Thymus (tissue), 11 donors: ENCODE measurements around the gene NFKBIL1. TPM values are rescaled to one million over a fixed set of nuclear protein-coding genes. Genes with fewer than 3 reads are reported as not detected.

Experiments used
- DNase-seq, 9 donors: peaks; one replicate each; pipeline ENCODE4 v3.0.0-alpha.2; 2013; ENCODE audit warnings: low spot score in 9 of 9, low read depth in 6 of 9, missing footprints in 1 of 9
- H3K27ac ChIP-seq, 2 donors: one replicate each; pipeline ENCODE4 v1.5.1; 2013; ENCODE audit warnings: control low read depth in 1 of 2, low read depth in 1 of 2, low read length in 1 of 2, mild to moderate bottlenecking in 1 of 2, moderate library complexity in 1 of 2
- H3K27me3 ChIP-seq, 2 donors: one replicate each; pipeline ENCODE4 v1.5.1; 2013; ENCODE audit warnings: low read length in 1 of 2; ENCODE audit not compliant: control insufficient read depth in 2 of 2, insufficient read depth in 1 of 2
- H3K36me3 ChIP-seq, 2 donors: one replicate each; pipeline ENCODE4 v1.5.1; 2013; ENCODE audit warnings: low read length in 1 of 2, mild to moderate bottlenecking in 1 of 2, moderate library complexity in 1 of 2; ENCODE audit not compliant: control insufficient read depth in 2 of 2, insufficient read depth in 2 of 2
- H3K4me1 ChIP-seq, 2 donors: one replicate each; pipeline ENCODE4 v1.5.1; 2013; ENCODE audit warnings: low read length in 2 of 2; ENCODE audit not compliant: control insufficient read depth in 2 of 2, insufficient read depth in 2 of 2
- H3K4me3 ChIP-seq, 2 donors: one replicate each; pipeline ENCODE4 v1.5.1; 2013; ENCODE audit warnings: low read length in 2 of 2, control low read depth in 1 of 2, mild to moderate bottlenecking in 1 of 2
- H3K9me3 ChIP-seq, 2 donors: one replicate each; pipeline ENCODE4 v1.5.1; 2013; ENCODE audit warnings: low read length in 1 of 2, mild to moderate bottlenecking in 1 of 2; ENCODE audit not compliant: control insufficient read depth in 2 of 2, insufficient read depth in 1 of 2
- WGBS: extraction: QIAGEN DNeasy Blood & Tissue Kit; methylation state at CpG from one replicate; pipeline ENCODE4 v1.1.7; 2013; 5-methylcytosine and 5-hydroxymethylcytosine counted together
- polyA plus RNA-seq: library from polyadenylated mRNA; stranded (reverse); fragments of 200-250 nt; gene quantifications from one replicate; pipeline ENCODE4 v1.2.3, GENCODE V29; 2013
- total RNA-seq: library from RNA; stranded (reverse); fragments of 120-200 nt; gene quantifications from one replicate; pipeline ENCODE4 v1.2.4, GENCODE V29; 2013
- donor health status: healthy.

NFKBIL1 gene
- total and polyA plus RNA-seq, 2 donors = 15.4 to 23.6 TPM

GRCh38 chr6:31532644-31533454 is 14.6 kb upstream of the NFKBIL1 start:
- Histone ChIP-seq H3K27me3 (no peaks in the 10 kb centered on the region), H3K4me1 (no peaks in the 10 kb centered on the region), H3K9me3 (no peaks in the 10 kb centered on the region), H3K4me3 (no peak overlapping the region), H3K36me3 (peaks cover 76 to 92% of the 10 kb centered on the region in 2 donors), H3K27ac (no peak overlapping the region)
- no peak for DNase-seq
- WGBS = 96% methylated on average over 9 of the region's 9 CpGs

- Histone ChIP-seq H3K4me1 (peaks cover 0 to 2% of the 10 kb centered on the region in 2 donors), H3K27ac (no peak overlapping the region), H3K27me3 (no peaks in the 10 kb centered on the region), H3K36me3 (peaks cover 82 to 96% of the 10 kb centered on the region in 2 donors), H3K9me3 (no peaks in the 10 kb centered on the region), H3K4me3 (no peak overlapping the region)
- whole genome bisulfite sequencing = 96% methylated on average over 1 of the region's 1 CpG
- no peak for DNase-seq
Measured at GRCh38 chr6:31533455-31533841, 14.0 kb upstream of the NFKBIL1 start.

GRCh38 chr6:31534011-31534410 is 13.4 kb upstream of the NFKBIL1 start:
- Histone ChIP-seq H3K36me3 (peaks cover 87 to 98% of the 10 kb centered on the region in 2 donors), H3K27ac (no peak overlapping the region), H3K9me3 (no peaks in the 10 kb centered on the region), H3K27me3 (no peaks in the 10 kb centered on the region), H3K4me1 (peaks cover 5 to 6% of the 10 kb centered on the region in 2 donors), H3K4me3 (no peak overlapping the region)
- 96% methylated on average over 6 of the region's 6 CpGs for WGBS
- DNase-seq = no peak

- no peaks in the 10 kb centered on the region for H3K9me3 ChIP-seq
- no peaks in the 10 kb centered on the region for H3K27me3 ChIP-seq
- H3K36me3 ChIP-seq = peaks cover 89 to 99% of the 10 kb centered on the region in 2 donors
- DNase-seq = no peak
- H3K4me3 ChIP-seq = no peak overlapping the region
- 94% methylated on average over 24 of the region's 24 CpGs for WGBS
- H3K27ac ChIP-seq = no peak overlapping the region
- H3K4me1 ChIP-seq = peaks cover 10 to 11% of the 10 kb centered on the region in 2 donors
Measured at GRCh38 chr6:31534521-31535040, 12.8 kb upstream of the NFKBIL1 start.

GRCh38 chr6:31535538-31536324 is 11.7 kb upstream of the NFKBIL1 start:
- no peaks in the 10 kb centered on the region for H3K9me3 ChIP-seq
- peaks cover 85 to 100% of the 10 kb centered on the region in 2 donors for H3K36me3 ChIP-seq
- no peak overlapping the region for H3K27ac ChIP-seq
- 48% methylated on average over 2 of the region's 2 CpGs for WGBS
- no peak overlapping the region for H3K4me3 ChIP-seq
- peaks cover 20 to 23% of the 10 kb centered on the region in 2 donors for H3K4me1 ChIP-seq
- DNase-seq = no peak
- no peaks in the 10 kb centered on the region for H3K27me3 ChIP-seq

GRCh38 chr6:31538805-31539400 is 8.5 kb upstream of the NFKBIL1 start:
- Histone ChIP-seq H3K36me3 (peaks cover 55 to 68% of the 10 kb centered on the region in 2 donors), H3K4me3 (no peak overlapping the region), H3K9me3 (no peaks in the 10 kb centered on the region), H3K4me1 (peaks cover 26 to 30% of the 10 kb centered on the region in 2 donors), H3K27me3 (no peaks in the 10 kb centered on the region), H3K27ac (no peak overlapping the region)
- WGBS = 81% methylated on average over 6 of the region's 6 CpGs
- no peak for DNase-seq

GRCh38 chr6:31540640-31541039 is 6.8 kb upstream of the NFKBIL1 start:
- DNase-seq = no peak
- WGBS = 25% methylated on average over 4 of the region's 4 CpGs
- Histone ChIP-seq H3K4me1 (peaks cover 26 to 30% of the 10 kb centered on the region in 2 donors), H3K27me3 (no peaks in the 10 kb centered on the region), H3K27ac (peak overlapping the region in 1 of 2 donors; percentile 92), H3K36me3 (peaks cover 37 to 50% of the 10 kb centered on the region in 2 donors), H3K9me3 (no peaks in the 10 kb centered on the region), H3K4me3 (peak overlapping the region; percentile 49 to 67)

- H3K9me3 ChIP-seq = no peaks in the 10 kb centered on the region
- DNase-seq = peak in 5 of 9 donors; percentile 38 to 72 (median 45)
- under 1% methylated on average over 21 of the region's 21 CpGs for WGBS
- H3K4me1 ChIP-seq = peaks cover 26 to 34% of the 10 kb centered on the region in 2 donors
- H3K27ac ChIP-seq = peak overlapping the region; percentile 83 to 92
- H3K4me3 ChIP-seq = peak overlapping the region; percentile 49 to 67
- H3K27me3 ChIP-seq = no peaks in the 10 kb centered on the region
- peaks cover 32 to 45% of the 10 kb centered on the region in 2 donors for H3K36me3 ChIP-seq
Measured at GRCh38 chr6:31541059-31541657, 6.2 kb upstream of the NFKBIL1 start.
